HCEC 1CT (cell line): ENCODE results near the gene MTMR8.
"Not testable (repeated sequence)": the region's sequence is repeated elsewhere in the genome, so short reads cannot be mapped to it uniquely, and the experiment has no call there.

Experiments
- DNase-seq: peaks from one replicate; pipeline ENCODE4 v3.0.0-alpha.2; 2017

MTMR8 gene

DNA sequence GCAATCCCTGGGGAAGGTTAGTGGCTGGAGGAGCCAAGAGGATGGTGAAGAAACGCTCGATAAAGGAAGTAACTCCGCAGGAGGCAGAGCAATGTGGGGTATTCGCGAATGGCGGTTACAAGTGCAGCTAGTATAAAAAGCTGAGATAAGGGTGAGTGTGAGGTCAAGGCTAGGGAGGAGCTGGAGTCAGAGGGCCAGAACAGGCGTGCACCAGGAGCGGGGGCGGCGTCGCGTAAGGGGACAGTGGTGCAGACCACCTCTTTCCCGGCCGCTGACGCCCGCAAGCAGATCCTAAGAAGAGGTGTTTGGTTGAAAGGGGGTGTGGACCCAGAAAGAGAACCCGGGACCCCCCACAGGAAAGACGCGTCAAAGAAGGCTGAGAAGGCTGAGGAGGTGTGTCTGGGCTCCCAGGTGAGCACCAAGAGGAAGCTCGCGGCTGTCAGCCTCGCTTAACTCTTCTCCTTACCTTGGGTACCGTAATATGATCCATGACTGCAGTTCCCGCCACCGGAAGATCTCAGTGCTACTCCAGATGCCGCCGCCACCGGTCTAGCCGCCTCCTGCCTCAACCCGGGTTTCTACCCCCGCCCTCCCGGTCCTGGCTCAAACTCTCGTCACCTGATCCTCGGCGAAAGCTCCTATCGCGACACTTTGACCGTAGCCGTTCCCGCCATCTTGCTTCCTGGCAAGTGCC lies at the start of gene MTMR8:
MTMR8 (minus strand) TSS at position 579 of the 694 bp plus-strand sequence; CDS start at position 490, 89 bp downstream.
- DNase-seq: no peak

DNA sequence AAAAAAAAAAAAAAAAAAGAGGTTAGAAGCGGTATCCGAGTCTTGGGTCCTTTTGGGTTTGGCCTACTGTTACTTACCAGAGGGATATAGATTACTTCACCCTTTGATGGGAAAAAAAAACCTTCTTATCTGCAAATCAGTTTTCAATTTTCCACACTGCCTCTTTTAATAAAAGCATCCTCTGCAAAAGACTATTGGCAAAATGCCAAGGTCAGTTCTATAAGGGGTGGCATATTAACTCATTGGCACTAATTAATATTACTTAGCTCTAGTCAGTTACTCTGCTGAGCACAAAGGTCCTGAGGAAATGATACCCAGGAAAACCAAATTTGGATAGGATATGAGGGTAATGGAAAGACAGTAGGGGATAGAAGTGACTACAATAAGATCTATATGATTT lies 44.3 kb upstream of the MTMR8 start:
- DNase-seq: no peak

DNA sequence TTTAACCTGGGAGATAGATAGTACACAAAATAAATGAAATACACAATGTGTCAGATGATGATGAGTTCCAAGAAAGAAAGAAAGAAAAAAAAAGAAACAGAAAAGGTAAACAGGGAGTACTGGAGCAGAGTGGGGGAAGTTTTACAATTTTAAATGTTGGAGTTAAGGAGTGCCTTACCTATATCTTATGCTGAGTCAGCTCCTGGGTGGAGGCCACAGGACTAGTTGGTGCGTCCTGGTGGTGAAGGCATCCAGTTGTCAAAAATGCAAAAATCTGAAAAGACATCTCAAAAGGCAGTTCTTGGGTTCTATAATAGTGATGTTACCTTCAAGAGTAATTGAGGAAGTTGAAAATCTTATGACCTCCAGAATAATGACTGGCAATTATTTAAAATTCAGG lies 42.4 kb upstream of the MTMR8 start:
- no peak for DNase-seq

DNA sequence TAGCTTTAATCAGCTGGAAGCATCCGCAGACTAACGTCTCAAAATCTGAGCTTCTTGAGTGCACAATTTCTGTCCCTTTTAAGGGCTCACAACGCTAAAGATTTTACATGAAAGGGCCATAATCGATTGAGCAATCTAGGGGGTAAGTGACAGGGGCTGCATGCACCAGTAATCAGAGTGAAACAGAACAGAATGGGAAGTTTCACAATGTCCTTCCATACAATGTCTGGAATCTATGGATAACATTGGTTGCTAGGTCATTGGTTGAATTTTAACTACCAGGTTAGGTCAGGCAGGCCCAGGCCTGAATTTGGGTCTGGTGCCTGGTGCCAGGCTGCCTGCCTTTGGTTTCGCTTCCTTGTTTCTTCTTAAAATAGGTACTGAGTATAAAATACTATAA lies 42.0 kb upstream of the MTMR8 start:
- no peak for DNase-seq

DNA sequence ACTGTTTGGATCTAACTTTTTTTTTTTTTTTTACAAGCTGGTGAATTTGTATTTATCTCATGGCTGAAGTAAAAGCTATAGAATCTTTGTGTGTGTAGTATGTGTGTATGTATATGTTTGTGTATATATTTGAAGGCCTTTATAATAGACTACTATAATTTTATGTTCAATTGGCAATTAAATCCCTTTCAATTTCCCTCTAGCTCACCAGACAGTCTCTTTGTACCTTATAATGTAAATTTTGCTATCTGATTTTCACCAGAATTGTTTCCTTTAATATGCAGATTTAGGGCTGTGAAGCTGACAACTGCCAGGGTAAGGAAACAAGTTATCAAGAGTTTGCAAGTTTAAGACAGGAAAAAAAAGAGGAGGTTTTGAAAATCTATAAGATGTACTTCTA lies 33.1 kb upstream of the MTMR8 start:
- DNase-seq: no peak

DNA sequence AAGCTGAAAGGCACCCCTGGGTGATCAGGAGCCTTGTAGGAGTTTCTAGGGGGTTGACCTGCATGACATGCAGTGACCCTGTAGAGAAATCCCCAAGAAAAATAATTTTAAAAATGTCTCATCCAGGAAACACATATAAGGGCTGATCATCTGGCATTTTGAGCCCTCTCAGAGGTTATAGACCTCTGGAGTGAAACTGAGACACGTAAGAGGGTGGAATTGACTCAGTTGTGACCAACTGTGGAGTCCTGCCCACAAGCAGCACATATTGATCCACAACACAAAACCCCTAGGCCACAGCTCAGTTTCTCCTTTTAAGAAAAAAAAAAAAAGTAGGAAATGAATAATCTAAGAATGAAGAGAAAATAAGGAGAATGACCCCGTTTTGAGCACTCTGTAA lies 32.5 kb upstream of the MTMR8 start:
- no peak for DNase-seq

DNA sequence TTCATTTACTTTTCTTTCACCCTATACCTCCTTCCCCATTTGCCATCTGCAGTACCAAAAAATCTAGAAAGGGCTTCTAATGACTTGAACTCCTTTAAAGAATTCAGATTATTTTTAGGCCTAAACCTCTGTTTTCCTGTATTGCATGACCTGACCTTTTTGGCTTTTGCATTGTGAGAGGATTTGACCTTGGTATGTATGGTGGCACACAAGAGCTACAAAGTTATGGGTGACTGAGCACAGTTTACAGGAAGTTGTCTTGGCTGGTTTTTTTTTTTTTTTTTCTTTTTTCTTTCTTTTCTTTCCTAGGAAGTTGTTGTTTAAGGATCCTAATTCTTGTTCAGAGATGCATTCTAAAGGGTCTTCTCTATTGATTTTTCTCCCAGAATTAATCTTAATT lies 32.0 kb upstream of the MTMR8 start:
- DNase-seq: no peak

DNA sequence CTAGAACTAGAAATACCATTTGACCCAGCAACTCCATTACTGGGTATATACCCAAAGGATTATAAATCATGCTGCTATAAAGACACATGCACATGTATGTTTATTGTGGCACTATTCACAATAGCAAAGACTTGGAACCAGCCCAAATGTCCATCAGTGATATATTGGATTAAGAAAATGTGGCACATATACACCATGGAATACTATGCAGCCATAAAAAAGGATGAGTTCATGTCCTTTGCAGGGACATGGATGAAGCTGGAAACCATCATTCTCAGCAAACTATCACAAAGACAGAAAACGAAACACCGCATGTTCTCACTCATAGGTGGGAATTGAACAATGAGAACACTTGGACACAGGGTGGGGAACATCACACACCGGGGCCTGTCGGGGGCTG lies 14.5 kb upstream of the MTMR8 start:
- not testable (repeated sequence) for DNase-seq

DNA sequence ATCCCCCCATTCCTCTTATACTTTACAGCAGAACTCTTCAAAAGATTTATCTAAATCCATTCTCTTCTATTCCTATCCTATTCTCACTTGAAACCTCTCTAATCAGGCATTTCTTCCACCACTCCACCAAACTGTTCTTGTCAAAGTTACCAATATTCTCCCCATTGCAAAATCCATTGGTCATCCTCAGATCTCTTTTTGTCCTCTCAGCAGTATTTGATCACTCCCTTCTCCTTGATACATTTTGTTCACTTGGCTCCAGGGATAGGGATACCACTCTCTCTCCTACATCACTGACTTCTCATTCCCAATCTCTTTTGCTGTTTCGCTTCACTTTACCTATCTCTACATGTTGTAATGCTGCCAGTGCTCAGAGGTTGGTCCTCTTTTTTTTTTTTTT lies 2.8 kb upstream of the MTMR8 start:
- no peak for DNase-seq

DNA sequence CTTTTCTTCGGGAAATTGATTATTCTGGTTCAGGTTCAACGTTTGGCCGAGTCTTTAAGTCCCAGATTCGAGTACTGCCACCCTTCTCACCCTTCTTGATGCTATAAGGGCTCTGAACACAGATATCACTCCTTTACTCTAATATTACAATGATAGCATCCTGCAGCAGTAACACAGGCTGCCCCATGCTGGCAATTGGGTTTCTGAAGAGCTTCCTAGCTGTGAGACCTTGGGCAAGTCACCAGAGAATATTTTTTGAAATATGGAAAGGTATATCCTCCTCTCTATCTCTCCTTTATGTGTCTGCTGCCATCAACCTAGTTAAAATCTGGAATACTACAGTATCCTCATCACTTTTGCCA lies 297 bp upstream of the MTMR8 start:
- no peak for DNase-seq

DNA sequence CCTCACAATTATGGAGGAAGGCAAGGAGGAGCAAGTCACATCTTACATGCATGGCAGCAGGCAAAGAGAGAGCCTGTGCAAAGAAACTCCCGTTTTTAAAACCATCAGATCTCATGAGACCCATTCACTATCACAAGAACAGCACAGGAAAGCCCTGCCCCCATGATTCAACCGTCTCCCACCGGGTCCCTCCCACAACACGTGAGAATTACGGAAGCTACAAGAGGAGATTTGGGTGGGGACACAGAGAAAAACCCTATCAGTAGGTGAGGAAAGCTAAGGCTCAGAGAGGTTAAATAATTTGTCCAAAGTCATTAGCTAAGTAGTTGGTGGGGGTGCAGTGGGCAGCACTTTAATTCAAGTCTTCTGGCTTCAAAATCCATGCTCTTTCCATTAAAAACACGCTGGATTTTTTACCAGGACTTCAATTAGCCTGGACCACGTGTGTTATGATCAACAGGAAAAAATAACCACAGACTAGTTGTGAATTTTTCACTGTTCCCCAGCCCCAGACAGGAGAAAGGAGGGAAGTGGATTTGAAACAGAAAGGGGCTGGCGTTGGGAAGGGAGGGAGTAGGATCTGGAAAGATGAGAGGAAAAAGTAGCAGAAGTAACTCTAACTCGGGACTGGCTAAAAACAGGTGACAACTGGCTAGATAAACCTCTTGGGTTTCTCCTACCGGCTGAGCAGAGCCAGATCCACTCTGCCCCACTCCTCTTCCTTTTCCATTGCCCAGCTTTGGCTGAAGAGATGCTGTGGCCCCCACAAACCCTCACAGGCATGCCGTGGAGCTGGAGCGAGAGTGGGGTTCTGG lies 986 bp downstream of the MTMR8 start:
- DNase-seq: no peak

DNA sequence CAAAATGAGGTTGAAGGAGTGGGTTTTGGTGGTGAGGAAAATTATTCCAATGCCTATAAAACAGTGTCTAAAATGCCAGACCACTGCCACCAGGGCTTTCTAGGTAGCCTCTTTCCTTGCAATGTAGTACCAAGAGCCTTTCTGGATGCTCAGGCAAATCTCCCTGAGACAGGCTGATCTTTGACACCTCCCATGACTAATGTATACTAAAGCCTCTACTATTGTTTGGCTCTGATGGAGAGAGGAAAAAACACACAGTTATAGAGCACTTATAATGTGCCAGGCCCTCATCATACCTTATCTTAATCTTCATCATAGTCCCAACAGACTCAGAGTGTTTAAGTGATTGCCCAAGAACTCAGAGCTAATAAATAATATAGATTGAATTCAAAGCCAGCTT lies 5.8 kb downstream of the MTMR8 start:
- no peak for DNase-seq

DNA sequence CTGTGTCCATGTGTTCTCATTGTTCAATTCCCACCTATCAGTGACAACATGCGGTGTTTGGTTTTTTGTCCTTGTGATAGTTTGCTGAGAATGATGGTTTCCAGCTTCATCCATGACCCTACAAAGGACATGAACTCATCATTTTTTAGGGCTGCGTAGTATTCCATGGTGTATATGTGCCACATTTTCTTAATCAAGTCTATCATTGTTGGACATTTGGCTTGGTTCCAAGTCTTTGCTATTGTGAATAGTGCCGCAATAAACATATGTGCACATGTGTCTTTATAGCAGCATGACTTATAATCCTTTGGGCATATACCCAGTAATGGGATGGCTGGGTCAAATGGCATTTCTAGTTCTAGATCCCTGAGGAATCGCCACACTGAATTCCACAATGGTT lies 14.5 kb downstream of the MTMR8 start:
- DNase-seq: not testable (repeated sequence)

DNA sequence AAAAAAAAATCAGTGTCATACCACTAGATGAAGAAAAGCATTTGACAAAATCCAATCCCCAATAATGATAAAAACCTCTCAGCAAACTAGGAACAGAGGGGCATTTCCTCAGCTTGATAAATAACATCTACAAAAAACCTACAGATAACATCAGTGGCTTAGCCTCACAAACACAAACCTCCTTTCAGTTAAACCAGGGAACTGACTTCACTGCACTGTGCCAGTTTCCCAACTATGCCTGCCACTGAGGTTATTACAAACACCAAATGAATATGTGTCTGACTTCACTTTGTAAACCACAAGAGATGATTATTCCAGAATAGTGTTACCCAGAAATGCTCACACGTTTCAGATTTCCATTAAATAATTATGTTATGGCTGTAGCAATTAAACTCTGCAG lies 15.3 kb downstream of the MTMR8 start:
- no peak for DNase-seq

DNA sequence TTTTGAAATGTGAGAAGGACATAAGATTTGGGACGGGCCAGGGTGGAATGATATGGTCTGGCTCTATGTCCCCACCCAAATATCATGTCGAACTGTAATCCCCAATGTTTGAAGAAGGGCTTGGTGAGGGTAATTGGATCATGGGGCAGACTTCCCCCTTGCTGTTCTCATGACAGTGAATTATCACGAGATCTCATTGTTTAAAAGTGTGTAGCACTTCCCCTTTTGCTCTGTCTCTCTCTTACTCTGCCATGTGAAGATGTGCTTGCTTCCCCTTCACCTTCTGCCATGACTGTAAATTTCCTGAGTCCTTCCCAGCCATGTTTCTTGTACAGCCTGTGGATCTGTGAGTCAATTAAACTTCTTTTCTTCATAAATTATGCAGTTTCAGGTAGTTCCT lies 17.5 kb downstream of the MTMR8 start:
- DNase-seq: no peak

DNA sequence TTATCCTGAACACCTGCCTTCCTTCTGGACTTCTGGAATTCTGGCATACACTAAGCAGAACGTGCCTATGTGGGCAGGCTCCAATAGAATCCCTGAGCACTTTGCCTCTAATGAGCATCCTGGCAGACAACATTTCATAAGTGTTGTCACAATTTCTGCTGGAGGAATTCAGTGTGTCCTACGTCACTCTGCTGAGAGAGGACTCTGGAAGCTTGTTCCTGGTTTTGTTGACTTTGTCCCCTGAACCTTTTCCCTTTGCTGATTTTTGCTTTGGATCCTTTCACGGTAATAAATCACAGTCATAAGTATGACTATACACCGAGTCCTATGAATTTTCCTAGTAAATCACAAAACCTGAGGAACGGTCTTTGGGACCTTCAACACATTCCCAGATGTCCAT lies 43.2 kb downstream of the MTMR8 start:
- no peak for DNase-seq

DNA sequence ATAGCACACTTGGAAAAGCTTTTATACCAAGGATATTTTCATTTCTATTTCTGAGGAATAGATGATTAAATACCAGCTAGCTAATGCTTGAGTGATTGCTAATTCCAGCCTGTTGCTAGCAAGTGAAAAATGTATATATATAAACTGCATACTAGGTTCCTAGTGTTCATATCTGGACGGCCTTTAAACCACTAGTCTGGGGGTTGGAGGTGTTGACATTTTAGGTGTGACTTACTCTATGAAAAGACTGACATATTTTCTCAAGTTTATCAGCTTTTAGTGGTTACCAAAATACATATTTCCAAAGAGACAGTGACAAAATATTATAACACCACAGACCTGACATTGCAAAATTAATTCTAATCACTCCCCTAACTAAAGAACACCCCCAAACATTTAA lies 44.7 kb downstream of the MTMR8 start:
- DNase-seq: no peak

DNA sequence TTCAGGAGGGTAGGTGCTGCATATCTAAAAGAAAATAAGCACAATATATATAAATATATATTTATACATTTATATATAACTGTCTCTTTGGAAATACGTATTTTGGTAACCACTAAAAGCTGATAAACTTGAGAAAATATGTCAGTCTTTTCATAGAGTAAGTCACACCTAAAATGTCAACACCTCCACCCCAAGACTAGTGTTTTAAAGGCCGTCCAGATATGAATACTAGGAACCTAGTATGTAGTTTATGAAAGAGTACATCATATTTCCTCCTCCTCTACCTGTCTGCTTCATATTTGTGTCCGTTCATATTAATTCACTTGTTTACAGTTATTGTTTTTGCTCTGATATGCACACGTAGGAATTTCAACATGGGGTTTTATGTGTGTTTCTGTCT lies 45.2 kb downstream of the MTMR8 start:
- DNase-seq: no peak

DNA sequence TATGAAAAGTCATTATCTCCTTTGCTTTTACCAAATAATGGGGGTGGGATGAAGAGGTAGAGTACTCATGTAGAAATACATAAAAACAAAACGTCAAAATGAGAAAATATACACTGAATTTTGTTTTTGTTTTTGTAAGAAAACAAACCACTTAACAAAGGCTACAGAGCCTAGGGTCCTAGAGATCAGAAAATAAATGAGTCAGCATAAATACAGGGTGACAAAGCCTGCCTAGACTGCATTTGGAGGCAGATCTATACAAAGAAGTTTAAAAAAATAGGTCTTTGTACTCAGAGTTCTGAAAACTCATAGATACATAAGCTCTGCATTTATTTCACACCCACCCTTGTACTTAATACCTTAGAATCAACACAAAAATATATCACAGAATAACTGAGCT lies 52.4 kb downstream of the MTMR8 start:
- DNase-seq: no peak

DNA sequence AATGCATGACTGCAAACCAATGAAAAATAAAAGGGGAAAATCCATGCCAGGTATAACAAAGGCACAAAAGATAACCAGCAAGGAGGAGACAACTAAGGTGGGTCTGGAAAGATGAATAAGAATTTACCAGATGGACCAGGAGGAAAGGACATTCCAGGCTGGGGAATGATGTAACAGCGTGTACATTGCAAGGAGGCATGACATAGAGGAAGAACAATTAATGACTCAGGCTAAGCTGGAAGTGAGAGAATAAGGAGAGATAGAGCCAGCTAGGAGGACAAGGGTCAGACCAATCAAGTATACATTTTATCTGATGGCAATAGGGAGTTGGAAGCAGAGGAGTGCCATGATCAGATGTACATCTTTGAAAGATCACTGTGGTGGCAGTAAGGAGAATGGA lies 57.0 kb downstream of the MTMR8 start:
- DNase-seq: no peak

DNA sequence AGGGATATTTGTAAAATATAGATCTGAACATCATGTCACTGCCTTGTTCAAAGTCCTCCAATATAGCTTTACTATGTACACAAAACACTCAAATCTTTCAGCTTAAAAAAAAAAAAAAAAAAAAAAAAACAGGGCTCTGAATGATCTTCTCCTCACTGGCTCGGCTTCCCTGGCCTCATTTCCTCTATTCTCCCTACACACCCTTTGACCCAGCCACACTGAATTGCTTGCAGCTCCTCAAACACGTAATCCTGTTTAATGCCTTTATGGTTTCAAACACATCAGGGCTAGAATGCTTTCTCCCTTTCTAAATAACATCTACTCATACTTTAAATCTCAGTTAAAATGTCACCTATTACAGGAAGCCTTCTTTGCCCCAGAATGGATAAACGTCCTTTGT lies 60.8 kb downstream of the MTMR8 start:
- DNase-seq: no peak

DNA sequence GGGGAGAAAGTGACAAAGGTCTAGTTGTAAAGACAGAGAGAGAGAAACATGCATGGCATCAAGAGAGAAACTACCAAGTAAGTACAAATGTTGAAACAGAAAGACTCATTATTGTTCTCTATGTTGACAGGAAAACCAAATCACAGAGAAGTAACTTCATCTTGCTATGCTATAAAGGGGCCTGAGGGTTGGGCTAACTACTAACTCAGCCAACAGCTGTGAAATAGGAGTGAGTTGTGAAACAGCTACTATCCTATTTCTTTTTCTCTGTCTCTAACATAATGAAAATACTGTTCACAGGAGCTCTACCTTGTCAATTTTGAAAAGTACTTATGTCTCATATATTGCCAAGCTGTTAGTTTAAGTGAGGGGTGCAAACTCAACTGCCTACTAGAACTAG lies 65.0 kb downstream of the MTMR8 start:
- DNase-seq: no peak

DNA sequence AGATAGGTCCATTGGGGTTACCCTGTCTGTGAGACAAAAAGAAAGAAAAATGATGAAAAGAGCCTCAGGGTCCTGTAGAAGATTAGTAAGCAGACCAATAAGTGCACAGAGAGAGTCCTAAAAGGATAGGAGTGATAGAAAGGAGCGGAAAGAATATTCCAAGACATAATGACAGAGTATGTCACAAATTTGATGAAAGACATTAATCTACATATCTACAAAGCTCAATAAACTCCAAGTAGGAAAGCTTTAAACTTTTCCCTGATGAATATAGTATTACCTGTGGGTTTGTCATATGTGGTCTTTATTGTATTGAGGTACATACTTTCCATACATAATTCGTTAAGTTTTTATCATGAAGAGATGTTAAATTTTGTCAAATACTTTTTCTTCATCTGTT lies 73.7 kb downstream of the MTMR8 start:
- DNase-seq: no peak

DNA sequence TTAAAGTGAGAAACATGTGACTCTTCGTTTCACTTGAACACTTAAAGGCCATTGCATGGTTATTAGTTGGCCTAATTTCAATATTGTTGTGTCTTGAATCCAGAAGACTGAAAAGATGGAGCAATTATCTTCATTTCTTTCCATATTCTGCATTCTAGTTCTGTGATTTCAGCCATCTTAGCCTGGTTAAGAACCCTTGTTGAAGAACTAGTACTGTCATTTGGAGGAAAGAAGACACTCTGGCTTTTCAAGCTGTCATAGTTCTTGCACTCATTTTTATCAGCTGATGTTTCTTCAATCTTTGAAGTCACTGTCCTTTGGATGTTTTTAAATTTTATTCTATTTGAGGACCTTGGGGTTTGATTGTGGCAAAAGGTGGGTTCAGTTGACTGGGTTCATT lies 81.6 kb downstream of the MTMR8 start:
- no peak for DNase-seq

DNA sequence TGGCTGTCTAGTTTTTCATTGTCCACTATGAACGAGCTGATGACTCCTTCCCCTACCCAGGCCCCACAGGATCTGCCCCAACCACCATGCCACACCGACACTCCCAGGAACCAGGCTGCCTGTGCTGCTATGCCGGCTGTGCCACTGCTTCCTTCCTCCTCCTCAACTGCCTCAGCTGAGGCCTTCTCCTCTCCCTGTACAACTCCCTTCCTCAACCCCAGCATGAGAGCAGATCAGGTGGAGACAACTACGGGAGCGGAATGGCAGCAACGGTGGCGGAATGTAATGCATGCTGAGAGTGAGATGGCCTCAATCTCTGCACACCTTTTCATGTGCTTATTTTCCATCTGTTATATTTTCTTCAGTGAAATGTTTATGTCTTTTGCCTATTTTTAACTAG lies 88.5 kb downstream of the MTMR8 start:
- no peak for DNase-seq
